NCI-H128 (cell line): Measurements from ENCODE around the gene KIRREL1.

Source experiments
- DNase-seq: peaks from one replicate; lab custom pipeline; 2025; ENCODE audit not compliant: unreplicated experiment; lab: John Stamatoyannopoulos, UW

KIRREL1 gene

DNA sequence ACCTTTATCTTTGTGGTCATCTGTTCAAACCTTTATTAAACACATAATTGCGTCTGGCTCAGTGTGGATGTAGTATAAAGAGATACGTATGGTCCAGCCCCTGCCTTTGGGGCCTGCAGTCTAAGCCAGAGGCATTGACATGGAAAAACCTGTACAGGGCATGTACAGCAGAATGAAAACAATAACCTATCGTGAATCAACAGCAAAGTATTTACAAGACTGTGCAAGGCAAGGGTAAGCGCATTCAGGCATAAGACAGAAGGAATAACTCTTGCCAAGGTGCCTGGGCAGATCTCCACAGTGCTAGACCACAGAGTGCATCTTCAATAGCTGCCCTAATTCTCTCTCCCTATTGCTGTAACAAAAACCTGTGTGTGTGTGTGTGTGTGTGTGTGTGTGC is 35.5 kb downstream of the KIRREL1 start:
- DNase-seq = no peak

DNA sequence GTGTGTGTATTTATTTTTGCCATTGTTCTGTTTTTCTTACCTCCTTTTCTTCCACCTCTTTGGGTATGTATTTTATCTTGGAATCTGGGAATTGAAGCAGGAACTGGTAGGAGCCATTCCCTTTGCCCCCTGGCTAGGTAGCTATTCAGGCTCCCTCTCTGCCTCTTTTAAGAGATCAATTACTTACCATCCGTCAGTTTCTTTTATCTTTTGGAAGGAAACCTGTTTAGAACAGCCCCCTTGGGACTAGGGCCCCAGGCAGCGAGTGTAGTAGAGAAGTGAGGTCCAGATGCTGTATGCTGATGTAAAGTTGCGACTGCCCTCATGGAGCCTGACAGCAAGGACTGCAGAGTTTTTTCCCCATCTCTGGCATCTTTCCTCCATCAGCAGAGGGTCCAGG is 41.6 kb downstream of the KIRREL1 start:
- no peak for DNase-seq

DNA sequence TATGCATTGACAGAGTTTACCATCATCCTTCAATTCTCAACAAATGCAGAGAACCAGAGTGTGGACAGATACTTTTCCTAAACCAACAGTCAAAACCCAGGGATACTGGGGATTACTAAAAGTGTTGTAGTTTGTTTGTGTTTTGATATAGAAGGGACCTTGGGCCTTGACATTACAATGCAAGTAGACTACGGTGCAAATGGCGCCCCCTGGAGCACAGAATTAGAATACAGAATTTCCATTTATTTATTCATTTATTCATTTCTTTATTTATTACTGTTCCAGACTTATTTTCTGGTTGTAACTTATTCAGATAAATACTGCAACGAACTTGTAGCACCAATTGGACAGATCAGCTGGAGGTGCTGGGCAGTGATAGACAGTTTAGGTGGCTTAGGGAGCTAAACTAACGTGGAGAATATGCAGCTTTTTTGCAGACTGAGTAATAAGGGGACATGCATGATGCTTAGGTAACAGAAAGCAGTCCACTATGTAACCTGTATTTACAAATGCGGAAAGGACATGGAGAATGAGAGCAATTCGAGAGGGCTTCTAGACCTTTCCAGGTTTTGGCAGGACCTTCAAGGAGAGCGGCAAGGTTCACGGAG is 42.6 kb downstream of the KIRREL1 start:
- no peak for DNase-seq

DNA sequence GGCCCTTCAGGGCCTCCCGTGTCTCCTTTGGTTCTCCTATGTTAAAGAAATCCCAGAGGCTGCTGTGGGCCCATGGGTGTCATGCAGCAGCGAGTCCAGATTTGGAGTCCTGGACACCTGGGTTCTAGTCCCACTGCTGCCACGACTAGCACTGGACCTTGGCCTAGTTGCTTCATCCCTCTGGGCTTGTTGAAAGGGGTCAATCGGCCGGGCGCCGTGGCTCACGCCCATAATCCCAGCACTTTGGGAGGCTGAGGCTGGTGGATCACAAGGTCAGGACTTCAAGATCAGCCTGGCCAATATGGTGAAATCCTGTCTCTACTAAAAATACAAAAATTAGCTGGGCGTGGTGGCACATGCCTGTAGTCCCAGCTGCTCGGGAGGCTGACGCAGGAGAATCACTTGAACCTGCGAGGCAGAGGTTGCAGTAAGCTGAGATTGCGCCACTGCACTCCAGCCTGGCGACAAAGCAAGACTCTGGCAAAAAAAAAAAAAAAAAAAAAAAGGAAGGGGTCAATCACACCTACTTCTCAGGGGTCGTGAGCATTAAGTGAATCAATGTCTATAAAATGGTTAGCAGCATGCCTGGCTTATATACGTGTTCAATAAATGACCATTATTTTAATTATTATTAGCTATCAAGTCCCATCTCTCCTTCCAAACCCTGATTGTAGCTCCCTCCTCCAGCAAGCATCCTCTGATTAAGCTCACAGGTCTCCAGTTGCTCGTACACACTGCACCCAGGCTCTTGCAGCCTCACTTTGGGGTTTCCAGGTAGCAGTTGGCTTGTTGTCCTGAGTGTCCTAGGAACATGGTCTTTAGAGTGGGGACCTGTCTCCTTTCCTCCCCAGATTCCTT is 43.8 kb downstream of the KIRREL1 start:
- no peak for DNase-seq

DNA sequence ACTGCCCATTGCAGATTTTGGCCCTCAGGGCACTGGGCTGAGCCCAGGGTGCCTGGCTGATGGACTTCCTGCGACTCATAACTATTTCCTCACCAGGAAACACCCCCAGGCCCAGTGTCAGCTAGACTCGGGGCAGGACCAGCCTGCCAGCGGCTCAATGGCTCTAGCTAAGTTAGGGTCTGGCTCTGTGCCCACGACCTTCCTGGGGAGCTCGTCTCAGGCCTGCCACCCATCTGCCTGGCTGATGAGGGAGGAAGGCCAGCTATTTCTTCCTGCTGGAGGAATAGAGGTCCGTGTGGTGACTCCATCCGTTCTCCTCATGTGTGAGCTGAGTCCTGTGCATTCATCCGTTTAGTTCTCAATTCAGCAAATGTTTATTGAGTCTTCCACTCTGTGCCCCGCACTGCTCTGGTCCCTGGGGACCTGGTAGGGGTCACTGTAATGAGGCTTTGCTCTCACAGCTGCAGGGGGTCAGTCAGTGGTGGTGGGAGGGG is 44.5 kb downstream of the KIRREL1 start:
- no peak for DNase-seq

DNA sequence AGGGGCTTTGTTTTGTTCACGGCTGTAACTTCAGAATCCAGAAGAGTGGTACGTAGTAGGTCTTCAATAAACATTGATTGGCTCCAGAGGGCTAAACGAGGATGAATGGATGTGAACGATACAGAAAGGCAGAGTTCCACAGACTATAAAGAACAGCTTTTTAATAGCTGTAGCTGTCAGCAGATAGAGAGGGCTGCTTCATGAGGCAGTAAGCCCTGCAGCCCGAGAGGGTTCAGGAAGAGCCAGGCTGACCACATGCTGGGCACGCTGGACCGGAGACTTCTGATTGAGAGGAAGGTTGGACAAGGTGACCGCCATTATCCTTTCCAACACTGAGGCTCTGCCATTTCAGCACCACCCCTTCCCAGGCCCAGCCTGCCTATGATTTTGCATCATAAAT is 45.3 kb downstream of the KIRREL1 start:
- no peak for DNase-seq

DNA sequence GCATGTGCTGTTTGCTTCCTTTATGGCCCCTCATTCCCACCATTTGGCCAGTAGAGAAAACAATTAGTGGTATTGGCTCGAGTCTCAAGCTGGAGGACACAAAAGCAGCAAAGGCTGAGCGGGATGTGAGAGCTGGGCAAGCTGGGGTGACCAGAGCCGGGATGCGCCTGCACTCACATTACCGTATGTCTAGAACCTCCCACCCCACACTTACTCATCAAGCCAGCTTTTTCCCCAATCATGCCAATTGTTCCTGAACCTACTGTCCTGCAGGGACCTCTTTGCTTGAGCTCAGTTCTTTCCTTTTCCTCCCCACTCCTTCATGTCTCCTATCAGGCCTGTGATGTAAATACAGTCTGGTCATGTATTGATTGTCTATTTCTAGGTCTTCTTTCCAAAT is 45.9 kb downstream of the KIRREL1 start:
- DNase-seq = no peak

DNA sequence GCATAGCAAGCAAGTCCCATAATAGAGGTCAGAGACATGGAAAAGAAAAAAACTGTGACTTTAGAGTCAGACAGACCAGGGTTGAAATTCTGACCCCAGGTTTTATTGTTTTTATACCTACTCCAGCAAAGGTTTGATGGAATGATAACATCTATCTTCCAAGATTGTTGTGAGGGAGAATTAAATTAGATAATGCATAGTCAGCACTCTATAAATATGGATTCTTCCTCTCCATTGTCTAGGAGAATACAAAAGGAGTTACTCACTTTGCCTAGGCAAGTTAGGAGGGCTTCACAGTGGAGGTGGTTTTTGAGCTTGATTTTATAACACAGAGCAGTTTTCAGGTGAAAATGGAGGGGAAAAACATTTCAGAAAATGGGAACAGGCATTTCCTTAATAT is 46.9 kb downstream of the KIRREL1 start:
- DNase-seq = no peak

DNA sequence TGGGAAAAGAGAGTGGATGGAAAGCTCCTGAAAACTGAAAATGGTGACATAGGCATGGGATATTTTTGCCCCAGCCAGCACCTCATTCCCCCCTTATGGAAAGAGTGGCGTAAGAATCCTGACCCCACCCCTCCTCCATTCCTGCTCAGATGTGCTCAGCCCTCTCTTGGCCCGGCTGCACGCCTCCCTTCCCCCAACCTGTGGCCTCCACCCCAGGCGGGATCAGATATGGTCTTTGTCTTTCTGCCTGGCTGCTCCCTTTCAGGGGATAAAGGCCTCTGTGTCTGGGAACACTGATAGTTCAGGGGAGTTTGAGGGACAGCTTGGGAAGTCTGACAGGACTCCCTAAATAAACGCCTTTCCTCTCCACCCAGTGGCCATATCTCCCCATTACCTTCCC is 49.8 kb downstream of the KIRREL1 start:
- DNase-seq = no peak

DNA sequence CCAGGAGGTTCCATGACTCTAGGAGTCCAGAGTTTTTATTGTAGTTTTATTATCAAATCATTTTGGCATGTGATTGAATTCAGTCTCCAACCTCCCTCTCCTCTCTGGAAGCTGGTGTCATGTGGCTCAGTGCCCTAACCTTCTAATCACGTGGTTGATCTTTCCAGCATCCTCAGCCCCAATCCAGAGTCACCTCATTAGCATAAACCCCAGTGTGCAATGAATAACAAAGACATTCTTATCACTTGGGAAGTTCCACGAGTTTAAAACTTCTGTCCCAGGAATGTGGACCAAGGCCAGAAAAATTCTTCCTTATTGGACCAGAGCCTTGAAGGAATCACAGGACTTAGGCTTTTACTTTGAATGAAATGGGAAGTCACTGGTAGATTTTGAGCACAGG is 52.2 kb downstream of the KIRREL1 start:
- DNase-seq = no peak

DNA sequence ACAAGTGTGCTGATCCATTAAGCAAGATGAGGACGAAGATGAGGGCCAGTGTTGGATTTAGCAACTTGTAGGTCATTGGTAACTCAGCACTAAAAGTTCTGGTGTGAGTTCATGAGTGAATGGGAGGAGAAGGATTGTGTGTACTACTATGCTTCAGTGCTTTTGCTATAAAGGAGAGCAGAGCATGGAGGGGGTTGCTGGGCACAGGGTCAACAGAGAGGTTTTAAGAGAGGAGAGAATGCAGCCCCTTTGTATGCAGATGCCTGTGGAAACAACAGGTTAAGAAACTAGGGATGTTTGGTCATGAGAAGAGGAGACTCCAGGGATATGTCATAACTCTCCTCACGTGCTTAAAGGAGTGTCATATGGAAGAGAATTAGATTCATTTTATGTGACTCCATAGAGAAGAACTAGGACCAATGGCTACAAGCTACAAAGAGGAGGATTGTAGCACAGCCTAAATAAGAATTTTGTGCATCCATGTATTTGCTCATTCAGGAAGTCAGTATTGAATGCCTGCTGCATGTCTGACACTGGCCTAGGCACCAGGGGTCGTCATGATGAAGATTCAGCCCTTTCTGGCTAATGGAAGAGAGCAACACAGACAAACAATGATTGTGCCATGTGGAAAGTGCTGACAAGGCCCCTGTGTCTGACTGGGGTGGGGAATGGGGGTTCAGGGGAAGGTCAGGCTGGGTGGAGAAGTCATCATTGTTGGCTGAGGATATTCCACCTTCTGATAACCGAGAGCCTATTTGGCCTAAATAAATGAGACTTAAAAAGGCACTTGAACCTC is 53.5 kb downstream of the KIRREL1 start:
- DNase-seq = no peak

DNA sequence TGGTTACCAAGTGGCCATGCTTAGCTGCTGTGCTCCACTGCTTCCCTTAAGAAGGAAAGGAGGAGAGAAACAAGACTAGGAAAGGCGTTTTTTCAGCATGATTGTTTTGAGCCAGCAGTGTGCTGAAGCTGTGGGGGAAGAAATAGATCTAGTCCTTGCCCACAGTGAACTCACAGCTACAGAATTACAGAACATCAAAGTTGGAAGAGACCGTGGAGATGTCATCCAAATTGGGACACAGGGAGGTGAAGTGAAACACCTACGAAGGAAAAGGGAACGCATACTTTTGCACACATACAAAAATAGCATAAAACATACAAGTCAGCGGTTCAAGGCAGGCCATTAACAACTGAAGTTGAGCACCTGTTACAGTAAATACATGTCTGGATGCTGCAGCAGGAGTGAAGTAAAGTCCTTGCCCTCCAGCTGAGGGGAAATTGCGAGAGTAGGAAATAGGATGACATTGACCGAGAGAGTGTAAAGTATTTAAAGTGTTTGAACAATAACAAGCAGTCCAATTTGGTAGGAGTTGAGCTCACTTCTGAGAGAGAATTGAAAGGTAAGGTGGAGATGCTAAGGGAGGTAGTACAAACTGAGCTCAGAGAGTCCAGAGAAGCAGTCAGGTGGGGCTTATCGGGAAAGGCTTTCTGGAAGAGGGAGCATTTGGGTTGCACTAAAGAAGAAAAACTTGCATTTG is 55.1 kb downstream of the KIRREL1 start:
- DNase-seq = no peak

DNA sequence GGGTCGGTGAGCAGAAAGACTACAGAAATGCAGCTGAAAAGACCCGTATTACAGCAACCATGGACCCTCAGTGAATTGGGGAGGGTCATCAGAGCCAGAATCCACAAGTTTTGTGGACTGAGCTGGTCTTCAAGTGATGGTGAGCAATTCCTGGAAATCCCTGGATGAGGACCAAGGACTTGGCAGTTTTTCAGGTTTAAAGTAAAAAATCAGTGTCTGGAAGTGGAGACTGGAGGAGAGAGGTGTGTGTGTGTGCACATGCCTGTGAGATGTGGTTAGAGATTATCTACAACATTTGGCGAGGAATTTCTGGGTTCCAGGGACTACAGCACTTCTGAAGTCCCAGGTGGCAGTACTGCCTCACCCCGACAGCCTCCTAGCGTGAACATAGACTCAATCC is 56.4 kb downstream of the KIRREL1 start:
- no peak for DNase-seq

DNA sequence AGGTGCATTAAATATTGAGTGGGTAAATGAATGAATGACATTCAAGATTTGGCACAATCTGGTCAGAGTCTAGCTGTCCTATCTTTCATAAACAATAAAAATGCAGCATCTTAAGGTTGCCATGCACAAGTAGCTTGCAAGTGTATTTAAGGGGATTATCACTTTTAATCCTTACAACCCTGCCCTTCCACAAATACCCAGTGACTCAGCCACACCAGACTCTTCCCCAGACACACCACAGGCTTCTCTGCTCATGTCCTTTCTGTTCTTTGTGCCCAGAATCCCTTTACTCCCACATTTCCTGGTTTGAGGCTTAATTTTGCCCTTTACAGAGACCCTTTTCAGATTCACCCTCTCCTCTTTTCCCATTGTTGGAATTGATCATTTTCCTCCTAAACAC is 59.8 kb downstream of the KIRREL1 start:
- DNase-seq = no peak

DNA sequence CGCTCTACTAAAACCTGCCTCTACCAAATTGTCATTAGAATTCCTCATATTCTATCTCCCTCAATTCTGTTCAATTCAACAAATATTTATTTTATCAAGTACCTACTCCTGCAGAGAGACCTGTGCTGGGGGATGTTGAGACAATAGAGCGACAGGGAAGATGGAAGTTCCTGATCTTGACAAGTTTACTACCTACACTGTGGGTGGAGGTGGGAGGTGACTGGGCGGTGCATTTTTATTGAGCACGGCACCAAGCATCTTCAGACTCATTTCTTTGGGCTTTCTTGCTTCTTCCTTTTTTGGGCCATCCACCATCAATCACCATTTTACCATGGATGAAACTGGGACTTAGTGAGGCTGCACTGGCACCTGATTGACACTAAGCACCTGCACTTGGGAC is 61.3 kb downstream of the KIRREL1 start:
- no peak for DNase-seq

DNA sequence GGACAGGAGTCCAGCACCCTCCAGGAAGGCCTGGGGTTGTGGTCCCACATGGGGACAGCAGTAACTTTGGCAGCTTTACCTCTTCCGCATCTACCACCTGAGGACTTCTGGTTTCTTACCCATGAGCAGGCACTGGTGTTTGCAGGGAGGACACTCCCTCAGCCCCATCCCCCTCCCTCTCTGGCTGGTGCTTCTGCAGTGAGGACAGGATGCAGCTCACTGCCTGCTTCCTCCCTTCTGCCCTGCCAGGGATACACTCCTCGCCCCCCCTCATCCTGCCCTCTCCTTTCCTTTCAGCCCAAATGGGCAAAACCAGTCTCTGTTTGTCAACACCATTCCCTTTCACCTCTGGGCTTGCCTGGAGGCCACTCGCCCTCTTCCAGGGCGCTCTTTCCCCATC is 62.4 kb downstream of the KIRREL1 start:
- DNase-seq = no peak

DNA sequence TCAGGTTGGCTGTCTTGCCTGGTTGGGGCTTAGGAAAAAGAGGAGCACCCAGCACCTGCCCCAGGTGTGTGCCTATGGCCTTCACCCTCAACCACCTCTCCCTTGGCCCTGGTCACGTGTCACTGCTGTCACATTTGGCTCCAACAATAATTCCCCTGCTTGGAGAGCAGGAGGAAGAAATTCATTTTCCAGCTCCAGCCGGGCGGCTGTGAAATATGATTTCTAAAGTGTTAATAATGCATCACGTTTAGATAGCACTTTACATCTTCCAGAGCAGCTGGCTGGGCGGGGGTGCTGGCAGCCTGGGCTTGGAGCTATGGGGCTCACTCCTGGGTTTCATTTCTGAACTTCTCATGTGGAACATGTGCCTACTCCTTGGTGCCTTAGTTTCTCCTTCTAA is 63.1 kb downstream of the KIRREL1 start:
- DNase-seq = no peak

DNA sequence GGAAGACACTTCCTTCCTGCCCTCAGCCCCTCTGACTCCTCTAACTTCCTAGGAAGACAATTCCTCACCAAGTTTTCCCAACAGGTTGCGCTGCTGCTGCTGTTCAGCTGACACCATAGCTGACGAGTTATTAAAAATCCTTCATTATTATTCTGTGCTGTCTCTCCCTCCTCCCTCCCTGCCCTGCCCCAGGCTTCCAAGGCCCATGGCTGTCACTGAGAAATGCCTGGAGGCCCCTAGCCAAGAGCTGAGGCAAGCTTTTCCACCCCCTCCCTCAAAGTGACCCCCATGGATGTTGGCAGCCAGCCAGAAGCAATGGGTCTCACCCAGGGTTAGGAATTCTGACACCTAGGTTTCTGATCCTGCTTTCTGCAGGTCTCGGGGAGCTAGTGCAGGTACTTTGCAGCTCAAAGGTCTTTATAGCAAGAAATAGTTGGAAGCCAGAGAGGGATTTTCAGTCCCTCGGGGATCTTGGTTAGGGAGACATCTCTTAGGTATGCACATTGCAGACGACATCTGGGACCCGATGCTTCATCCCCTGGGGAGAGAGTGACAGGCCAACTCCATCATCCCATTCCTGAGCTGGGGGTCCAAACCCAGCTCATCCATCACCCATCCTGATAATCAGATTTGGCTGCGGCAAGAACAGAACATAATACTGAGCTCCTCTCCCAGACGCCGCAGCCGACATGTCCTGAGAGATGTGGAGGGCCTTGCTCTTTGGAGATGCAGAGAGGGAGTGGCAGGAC is 65.0 kb downstream of the KIRREL1 start:
- no peak for DNase-seq

DNA sequence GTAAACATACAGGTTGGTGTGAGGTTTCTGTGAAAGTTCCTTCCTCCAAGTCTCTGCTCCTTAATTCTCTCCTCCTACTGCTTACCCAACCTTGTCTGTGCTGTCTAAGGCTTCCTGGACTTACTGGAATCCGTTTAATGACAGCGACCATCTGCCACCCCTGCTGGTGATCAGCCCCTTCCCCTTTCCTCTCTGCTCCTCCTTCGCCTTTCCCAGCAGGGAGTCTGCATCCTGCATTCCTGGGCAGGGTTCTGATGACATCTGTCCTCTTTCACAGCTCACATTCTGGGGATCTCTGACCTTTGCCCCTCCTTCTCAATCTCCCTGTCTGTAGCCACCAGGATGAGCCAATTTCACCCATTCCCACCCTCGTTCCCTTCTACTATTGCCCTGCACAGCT is 66.5 kb downstream of the KIRREL1 start:
- no peak for DNase-seq

DNA sequence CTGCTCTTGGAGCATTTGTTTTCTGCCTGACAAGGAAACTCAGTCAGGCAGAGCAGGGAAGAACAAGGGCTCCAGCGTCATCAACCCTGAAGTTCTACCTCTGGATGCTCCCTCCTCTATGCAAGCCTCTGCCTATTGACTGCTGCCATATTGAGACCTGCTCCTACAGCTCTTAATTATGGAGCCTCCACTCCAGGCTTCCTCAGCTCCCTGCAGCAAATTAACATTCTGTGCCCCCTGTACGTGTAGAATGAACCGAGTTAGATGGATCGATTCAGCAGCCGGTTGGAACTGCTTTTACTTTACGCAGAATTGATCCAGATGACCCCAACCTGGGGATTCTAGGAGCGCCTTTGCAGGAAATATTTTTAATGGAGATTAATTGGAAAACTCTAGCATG is 68.7 kb downstream of the KIRREL1 start:
- no peak for DNase-seq

DNA sequence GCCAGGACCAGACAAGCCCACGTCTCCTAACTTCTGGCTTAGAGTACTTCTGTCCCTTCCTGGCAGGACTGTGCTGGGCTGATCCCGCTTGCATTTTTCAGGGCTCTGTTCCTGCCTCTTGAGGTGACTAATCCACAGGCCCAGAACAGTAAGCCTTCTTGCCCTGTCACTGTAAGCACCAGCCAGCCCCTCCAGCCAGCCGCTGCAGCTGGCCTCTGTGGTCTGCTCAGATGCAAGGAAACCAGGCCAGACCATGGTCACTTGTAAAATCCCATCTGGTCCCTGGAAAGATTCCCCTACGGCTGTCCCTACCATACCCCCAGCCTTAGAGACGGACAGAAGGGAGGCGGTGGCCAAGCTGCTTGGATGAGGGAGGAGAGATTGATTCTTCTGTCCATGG is 74.2 kb downstream of the KIRREL1 start:
- DNase-seq = no peak
